Astrocyte of the cerebellum (primary cell): Measurements from ENCODE around the gene EPAS1.
A peak's percentile ranks its signal among the peaks of the same experiment; 100 is the strongest.

Experiments used
- DNase-seq: peaks from one replicate; pipeline ENCODE4 v3.0.0-alpha.2; 2011; ENCODE audit warnings: low read depth
- H3K4me3 ChIP-seq: 2 replicates; pipeline ENCODE4 v1.5.1; 2011; ENCODE audit warnings: mild to moderate bottlenecking, low read depth, low read length, moderate library complexity
- in situ Hi-C: cut with HindIII; loops from 2 replicates; pipeline ENCODE4 v1.10.0; 2017; ENCODE audit warnings: low sequenced_read_pairs
- TF ChIP-seq, protein P1 (sequence below): IDR thresholded peaks from 2 replicates; pipeline ENCODE4 v1.5.1; 2012; ENCODE audit warnings: low read length, low read depth, moderate library complexity, mild to moderate bottlenecking; ENCODE audit errors: missing control alignments

The EPAS1 gene

DNA sequence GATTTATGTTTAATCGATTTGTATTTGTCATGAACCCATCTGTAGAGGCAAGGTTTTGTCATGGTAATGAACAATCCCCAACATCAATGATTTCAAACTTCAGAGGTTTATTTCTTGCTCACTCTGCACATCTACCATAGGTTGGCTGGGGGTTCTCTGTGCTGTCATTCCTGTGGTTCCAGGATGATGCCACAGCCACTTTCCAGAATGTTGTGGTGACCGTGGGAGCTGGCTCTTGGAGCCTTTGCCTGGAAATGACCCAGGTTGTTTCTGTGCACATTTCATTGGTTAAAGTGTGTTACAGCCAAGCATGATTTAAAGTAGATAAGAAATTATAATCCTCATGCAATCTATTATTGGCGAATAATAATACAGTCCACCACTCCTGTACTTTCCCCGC is 28.2 kb upstream of the EPAS1 start:
- TF ChIP-seq, protein P1, sequence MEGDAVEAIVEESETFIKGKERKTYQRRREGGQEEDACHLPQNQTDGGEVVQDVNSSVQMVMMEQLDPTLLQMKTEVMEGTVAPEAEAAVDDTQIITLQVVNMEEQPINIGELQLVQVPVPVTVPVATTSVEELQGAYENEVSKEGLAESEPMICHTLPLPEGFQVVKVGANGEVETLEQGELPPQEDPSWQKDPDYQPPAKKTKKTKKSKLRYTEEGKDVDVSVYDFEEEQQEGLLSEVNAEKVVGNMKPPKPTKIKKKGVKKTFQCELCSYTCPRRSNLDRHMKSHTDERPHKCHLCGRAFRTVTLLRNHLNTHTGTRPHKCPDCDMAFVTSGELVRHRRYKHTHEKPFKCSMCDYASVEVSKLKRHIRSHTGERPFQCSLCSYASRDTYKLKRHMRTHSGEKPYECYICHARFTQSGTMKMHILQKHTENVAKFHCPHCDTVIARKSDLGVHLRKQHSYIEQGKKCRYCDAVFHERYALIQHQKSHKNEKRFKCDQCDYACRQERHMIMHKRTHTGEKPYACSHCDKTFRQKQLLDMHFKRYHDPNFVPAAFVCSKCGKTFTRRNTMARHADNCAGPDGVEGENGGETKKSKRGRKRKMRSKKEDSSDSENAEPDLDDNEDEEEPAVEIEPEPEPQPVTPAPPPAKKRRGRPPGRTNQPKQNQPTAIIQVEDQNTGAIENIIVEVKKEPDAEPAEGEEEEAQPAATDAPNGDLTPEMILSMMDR: no peak
- in situ Hi-C loops: no loop called here
- no peak overlapping the region for H3K4me3 ChIP-seq
- DNase-seq: peak; percentile 81

DNA sequence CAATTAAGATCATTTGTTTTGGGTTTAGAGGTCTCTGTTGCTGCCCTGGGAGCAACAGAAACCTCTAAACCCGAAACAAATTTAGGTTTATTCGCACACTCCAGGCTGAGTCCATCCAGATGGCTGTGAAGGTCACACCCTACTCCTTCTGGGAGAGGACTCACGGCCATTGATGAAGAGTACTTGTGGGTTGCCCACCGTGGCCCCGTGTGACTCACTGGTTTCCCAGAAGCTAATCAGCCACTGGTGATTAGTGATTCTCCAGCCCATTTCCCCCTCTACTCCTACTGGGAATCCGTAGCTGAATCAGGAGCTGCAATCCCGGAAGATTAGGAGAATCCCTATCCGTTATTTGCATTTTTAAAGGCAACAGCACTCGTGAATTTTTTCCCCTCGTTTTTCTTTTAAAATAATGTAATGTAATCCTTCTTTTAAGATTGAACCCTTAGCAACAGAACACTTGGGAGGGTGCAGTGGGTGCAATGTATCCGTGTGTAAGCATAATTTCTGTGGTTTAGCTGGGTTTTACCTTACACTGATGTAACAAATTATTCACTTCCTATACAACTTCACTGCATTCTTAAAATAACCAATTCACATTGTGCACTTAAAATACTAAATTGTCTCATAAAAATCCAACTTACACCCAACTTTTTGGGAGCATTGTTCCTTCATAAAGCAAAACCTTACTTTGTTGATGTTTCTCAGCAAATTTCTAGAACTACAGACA is 27.5 kb upstream of the EPAS1 start:
- DNase-seq: no peak

DNA sequence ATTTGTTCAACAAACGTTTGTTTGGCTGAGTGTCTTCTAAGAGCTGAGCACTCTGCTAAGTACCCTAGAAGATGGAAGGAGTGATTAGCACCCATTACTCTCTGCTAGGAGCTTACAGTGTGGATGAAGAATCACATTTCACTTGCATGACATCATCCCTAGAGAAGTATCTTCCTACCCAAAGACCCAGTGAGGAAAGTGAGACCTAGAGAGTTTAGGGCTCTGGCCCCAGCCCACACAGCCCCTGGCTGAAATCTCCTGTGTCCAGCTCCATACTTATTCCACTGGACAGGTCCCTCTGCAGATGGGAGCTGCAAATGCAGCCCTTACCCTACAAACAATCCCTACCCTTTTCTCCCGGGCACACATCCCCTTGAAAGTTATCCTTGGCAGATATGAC is 26.8 kb upstream of the EPAS1 start:
- H3K4me3 ChIP-seq: no peak overlapping the region
- no peak for DNase-seq
- in situ Hi-C loops: loop anchor here (5.0 to 10.0 kb wide), 2 partner anchors 33 to 54 kb away; no protein-coding TSS in a partner anchor
- TF ChIP-seq, protein P1: no peak

More for the DNA sequence above, 27.5 kb upstream of the EPAS1 start:
- TF ChIP-seq, protein P1: no peak
- no peak overlapping the region for H3K4me3 ChIP-seq
- in situ Hi-C loops: loop anchor here (5.0 to 10.0 kb wide), 2 partner anchors 32 to 55 kb away; no protein-coding TSS in a partner anchor

DNA sequence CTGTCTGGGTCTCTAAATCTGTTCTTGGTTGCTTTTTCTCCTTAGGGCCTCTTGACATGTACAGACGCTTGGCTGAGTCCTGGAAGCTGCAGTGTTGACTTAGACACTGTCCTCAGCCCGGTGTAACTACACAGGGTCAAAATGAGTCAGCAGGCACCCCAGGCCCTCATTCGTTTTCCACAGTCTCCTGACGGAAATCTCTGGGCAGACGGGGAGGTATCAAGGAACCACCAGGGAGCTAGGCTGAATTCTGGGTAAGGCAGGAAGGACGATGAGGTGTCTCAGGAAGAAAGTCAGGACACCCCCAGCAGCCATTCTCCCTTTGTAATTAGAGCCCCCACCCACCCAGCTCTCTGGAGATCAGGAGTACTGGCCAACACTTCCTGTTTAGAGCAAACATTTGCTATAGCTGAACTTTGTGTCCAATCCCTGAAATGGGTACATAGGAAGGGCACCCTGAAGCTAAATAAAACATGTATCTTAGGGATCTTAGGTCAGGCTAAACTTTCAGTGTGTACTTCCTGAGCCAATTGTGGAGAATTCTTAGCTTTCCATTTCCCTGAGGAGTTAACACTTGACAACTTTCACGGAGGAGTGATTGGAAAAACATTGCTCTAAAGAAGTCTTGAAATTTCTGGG is 23.9 kb upstream of the EPAS1 start:
- in situ Hi-C loops: loop anchor here (5.0 to 10.0 kb wide), 2 partner anchors 36 to 51 kb away; no protein-coding TSS in a partner anchor
- DNase-seq: no peak
- TF ChIP-seq, protein P1: no peak
- no peak overlapping the region for H3K4me3 ChIP-seq

DNA sequence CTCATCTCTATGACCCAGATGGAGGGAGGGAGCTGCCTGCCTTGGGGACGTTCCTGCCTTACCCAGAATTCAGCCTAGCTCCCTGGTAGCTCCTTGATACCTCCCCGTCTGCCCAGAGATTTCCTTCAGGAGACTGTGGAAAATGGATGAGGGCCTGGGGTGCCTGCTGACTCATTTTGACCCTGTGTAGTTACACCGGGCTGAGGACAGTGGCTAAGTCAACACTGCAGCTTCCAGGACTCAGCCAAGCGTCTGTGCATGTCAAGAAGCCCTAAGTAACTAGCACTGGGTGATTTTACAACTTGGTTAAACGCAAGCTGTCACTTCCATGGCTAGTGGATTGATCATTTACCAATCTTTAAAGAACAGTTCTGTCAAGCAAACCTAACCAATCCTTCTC is 23.3 kb upstream of the EPAS1 start:
- in situ Hi-C loops: loop anchor here (5.0 to 10.0 kb wide), 2 partner anchors 37 to 51 kb away; no protein-coding TSS in a partner anchor
- TF ChIP-seq, protein P1: no peak
- no peak overlapping the region for H3K4me3 ChIP-seq
- DNase-seq: no peak

DNA sequence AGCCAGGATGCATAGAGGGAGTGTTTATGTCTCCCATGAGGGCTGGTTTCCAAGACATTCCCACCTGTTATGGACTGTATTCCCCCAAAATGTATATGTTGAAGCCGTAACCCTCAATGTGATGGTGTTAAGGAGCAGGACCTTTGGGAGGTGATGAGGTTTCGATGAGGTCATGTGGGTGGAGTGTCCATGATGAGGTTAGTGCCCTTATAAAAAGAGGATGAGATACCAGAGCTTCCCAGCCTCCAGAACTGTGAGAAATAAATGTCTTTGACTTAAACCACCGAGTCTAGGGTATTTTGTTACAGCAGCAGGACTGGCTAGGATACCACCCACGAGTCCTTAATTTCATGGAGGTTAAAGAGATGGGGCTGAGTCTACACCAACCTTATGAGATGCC is 22.6 kb upstream of the EPAS1 start:
- in situ Hi-C loops: loop anchor here (5.0 to 10.0 kb wide), 2 partner anchors 37 to 50 kb away; no protein-coding TSS in a partner anchor
- H3K4me3 ChIP-seq: no peak overlapping the region
- TF ChIP-seq, protein P1: no peak
- no peak for DNase-seq
